Measurements from ENCODE around the gene LATS1. TPM values are rescaled to one million over a fixed set of nuclear protein-coding genes. Genes with fewer than 3 reads are reported as not detected.

LATS1 gene
- total RNA-seq, 2 donors from 2014 or later = 28.7 to 44.8 TPM

DNA sequence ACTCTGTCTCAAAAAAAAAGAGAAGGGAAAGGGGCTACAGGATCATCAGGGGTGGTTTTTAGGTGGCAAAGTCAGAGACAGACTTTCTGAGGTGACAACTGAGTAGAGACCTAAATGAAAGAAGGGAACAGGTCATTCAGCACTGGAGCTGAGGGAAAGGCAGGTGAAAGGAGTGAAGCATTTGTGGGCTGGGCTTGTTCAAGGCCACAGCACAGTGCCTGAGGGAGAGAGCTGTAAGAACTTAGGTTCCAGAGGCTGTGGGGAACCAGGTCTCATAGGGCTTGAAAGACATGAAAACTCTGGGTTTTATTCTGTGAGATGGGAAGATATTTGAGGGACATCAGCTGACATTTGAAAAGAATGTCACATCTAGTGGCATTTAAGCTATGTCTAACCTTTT lies 90.2 kb downstream of the LATS1 start:
- Histone ChIP-seq H3K9me3 (no peaks in the 10 kb centered on the region), H3K27me3 (replicated peaks; ENCODE audit: insufficient read depth) (no peaks in the 10 kb centered on the region), H3K36me3 (no peaks in the 10 kb centered on the region), H3K4me1 (replicated peaks) (no peaks in the 10 kb centered on the region), H3K4me3 (no peak overlapping the region), H3K27ac (no peak overlapping the region)
- DNase-seq (ENCODE audit: low spot score) = no peak
- intact Hi-C loops (cut with DNase I) = no loop called here
- TF ChIP-seq POLR2AphosphoS5 (IDR thresholded peaks at IDR 0.05) = no peak
- no peak for TF ChIP-seq POLR2A (IDR thresholded peaks at IDR 0.05)
- TF ChIP-seq CTCF (IDR thresholded peaks at IDR 0.05) = no peak

DNA sequence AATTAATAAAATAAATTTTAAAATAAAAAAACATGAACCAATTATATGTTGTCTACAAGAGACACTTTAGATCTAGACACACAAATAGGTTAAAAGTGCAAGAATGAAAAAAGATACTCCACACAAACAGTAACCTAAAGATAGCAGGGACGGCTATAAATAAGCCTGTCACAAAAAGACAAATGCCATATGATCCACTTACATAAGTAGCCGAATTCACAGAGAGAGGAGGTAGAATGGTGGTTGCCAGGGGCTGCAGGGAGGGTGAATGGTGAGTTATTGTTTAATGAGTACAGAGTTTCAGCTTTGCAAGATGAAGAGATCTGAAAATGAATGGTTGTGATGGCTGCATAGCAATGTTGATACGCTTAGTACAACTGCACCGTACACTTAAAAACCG lies 102.1 kb downstream of the LATS1 start:
- intact Hi-C loops (cut with DNase I) = no loop called here

GRCh38 chr6:149614337-149614736 lies 103.6 kb downstream of the LATS1 start:
- no peak overlapping the region for H3K4me3 ChIP-seq
- intact Hi-C loops (cut with DNase I) = no loop called here
- H3K27ac ChIP-seq = no peak overlapping the region
- no peaks in the 10 kb centered on the region for H3K27me3 ChIP-seq (replicated peaks; ENCODE audit: insufficient read depth)
- no peaks in the 10 kb centered on the region for H3K4me1 ChIP-seq (replicated peaks)
- no peaks in the 10 kb centered on the region for H3K9me3 ChIP-seq
- TF ChIP-seq POLR2A (IDR thresholded peaks at IDR 0.05) (no peak), CTCF (IDR thresholded peaks at IDR 0.05) (no peak), POLR2AphosphoS5 (IDR thresholded peaks at IDR 0.05) (no peak)
- 87% methylated on average over 4 of the region's 4 CpGs for WGBS
- no peak for DNase-seq (ENCODE audit: low spot score)
- H3K36me3 ChIP-seq = no peaks in the 10 kb centered on the region

More for the DNA sequence above, 102.1 kb downstream of the LATS1 start:
- Histone ChIP-seq H3K36me3 (no peaks in the 10 kb centered on the region), H3K27ac (no peak overlapping the region), H3K9me3 (no peaks in the 10 kb centered on the region), H3K27me3 (replicated peaks; ENCODE audit: insufficient read depth) (no peaks in the 10 kb centered on the region), H3K4me3 (no peak overlapping the region), H3K4me1 (replicated peaks) (no peaks in the 10 kb centered on the region)
- no peak for TF ChIP-seq POLR2AphosphoS5 (IDR thresholded peaks at IDR 0.05)
- no peak for TF ChIP-seq CTCF (IDR thresholded peaks at IDR 0.05)
- no peak for TF ChIP-seq POLR2A (IDR thresholded peaks at IDR 0.05)
- DNase-seq (ENCODE audit: low spot score) = no peak
- WGBS = 67% methylated on average over 5 of the region's 5 CpGs

DNA sequence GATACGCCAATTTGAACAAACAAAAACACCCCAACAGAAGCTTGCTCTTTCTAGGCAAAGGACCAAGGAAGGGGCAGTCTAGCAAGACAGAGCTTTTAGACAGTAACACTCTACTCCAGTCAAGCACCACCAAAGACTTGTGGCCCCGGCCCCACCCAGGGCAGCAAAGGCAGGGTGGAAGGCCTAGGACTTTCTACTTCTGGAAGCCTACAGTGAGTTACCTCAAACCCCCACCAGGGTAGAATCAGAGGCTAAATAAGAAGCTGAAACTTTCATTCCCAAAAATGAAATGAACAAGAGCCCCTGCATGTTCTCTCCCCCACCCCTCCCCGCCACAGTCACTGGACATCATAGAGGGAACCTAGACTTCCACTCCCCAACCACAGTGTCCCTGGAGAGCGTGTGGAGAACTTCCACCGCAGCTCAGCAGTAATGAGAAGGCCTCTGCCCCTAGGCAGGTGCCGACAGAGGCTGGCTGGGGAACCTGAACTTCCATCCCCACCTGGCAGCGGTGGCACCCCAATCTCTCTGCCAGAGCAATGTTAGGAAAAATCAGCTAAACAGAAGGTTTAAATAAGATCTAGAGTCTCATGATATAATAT lies 109.4 kb downstream of the LATS1 start:
- no peaks in the 10 kb centered on the region for H3K4me1 ChIP-seq (replicated peaks)
- 90% methylated on average over 7 of the region's 7 CpGs for WGBS
- no peak for DNase-seq (ENCODE audit: low spot score)
- no peaks in the 10 kb centered on the region for H3K9me3 ChIP-seq
- H3K27me3 ChIP-seq (replicated peaks; ENCODE audit: insufficient read depth) = no peaks in the 10 kb centered on the region
- H3K4me3 ChIP-seq = no peak overlapping the region
- intact Hi-C loops (cut with DNase I) = no loop called here
- no peak overlapping the region for H3K27ac ChIP-seq
- TF ChIP-seq CTCF (IDR thresholded peaks at IDR 0.05) (no peak), POLR2AphosphoS5 (IDR thresholded peaks at IDR 0.05) (no peak), POLR2A (IDR thresholded peaks at IDR 0.05) (no peak)
- H3K36me3 ChIP-seq = no peaks in the 10 kb centered on the region

Small RNA genes lying within 50 kb of the gene (small RNA-seq; reads per million reads assigned to genes)
- gene RF00019 = 0 reads per million in 2 donors

Other genes with a start within 250 kb of the LATS1 start
- gene ZC3H12D, start 233.1 kb downstream of the LATS1 start, total RNA-seq = 1 to 10 TPM; 1.5 to 3.5 TPM
- gene PPIL4, start 172.1 kb downstream of the LATS1 start, total RNA-seq = 10 to 100 TPM; 23.4 to 27.2 TPM
- gene GINM1, start 151.7 kb downstream of the LATS1 start, total RNA-seq = 10 to 100 TPM; 43.6 to 44.7 TPM
- gene KATNA1, start 69.4 kb downstream of the LATS1 start, total RNA-seq = 10 to 100 TPM; 12.8 to 25.2 TPM
- 10 to 100 TPM; 23.6 to 32.9 TPM for gene NUP43, start 28.4 kb upstream of the LATS1 start, total RNA-seq
- 100 to 1,000 TPM in 1 of 2 donors, 10 to 100 TPM in 1; 77.6 to 114 TPM for gene PCMT1, start 31.6 kb upstream of the LATS1 start, total RNA-seq
- gene LRP11, start 146.3 kb upstream of the LATS1 start, total RNA-seq = 10 to 100 TPM; 52.7 to 76.3 TPM
- under 1 TPM; 0.23 to 0.77 TPM for gene RAET1E, start 180.0 kb upstream of the LATS1 start, total RNA-seq
- 1 to 10 TPM in 1 of 2 donors, not detected in 1; 4.4 TPM for gene RAET1G, start 205.0 kb upstream of the LATS1 start, total RNA-seq
- gene ULBP2, start 223.9 kb upstream of the LATS1 start, total RNA-seq = under 1 TPM; 0.32 to 0.40 TPM
- 1 to 10 TPM in 1 of 2 donors, not detected in 1; 2.8 TPM for gene ULBP1, start 245.8 kb upstream of the LATS1 start, total RNA-seq